Neural cell (in vitro differentiated cells): Measurements from ENCODE around the gene FCN1. TPM values are rescaled to one million over a fixed set of nuclear protein-coding genes. Genes with fewer than 3 reads are reported as not detected.

Source experiments
- H2AFZ ChIP-seq: fragments of 200-600, 300-800 bp; sonication (generic), shearing (Covaris generic); 2 replicates; pipeline ENCODE4 v1.6.0; 2014; ENCODE audit warnings: low read depth, mild to moderate bottlenecking, antibody characterized with exemption, low read length, moderate library complexity
- H3F3A ChIP-seq: fragments of 200-600 bp; shearing (Covaris generic); 2 replicates; pipeline ENCODE4 v1.6.1; 2016; ENCODE audit warnings: mild to moderate bottlenecking, moderate library complexity, mixed read lengths, antibody characterized with exemption, low read length; ENCODE audit not compliant: insufficient read depth, poor library complexity, severe bottlenecking
- H3K27ac ChIP-seq: fragments of 200-600, 300-800 bp; sonication (generic), shearing (Covaris generic); 2 replicates; pipeline ENCODE4 v1.5.1; 2014; ENCODE audit warnings: mild to moderate bottlenecking, low read length, moderate library complexity
- H3K27me3 ChIP-seq: fragments of 300-800, 200-600 bp; sonication (generic), shearing (Covaris generic); 2 replicates; pipeline ENCODE4 v1.6.0; 2014; ENCODE audit warnings: mild to moderate bottlenecking, low read depth, low read length, moderate library complexity; ENCODE audit not compliant: insufficient read depth
- H3K36me3 ChIP-seq: fragments of 300-800, 200-600 bp; sonication (generic), shearing (Covaris generic); 2 replicates; pipeline ENCODE4 v1.5.1; 2014; ENCODE audit warnings: mild to moderate bottlenecking, antibody characterized with exemption, low read length, moderate library complexity; ENCODE audit not compliant: insufficient read depth
- H3K4me2 ChIP-seq: fragments of 300-800, 200-600 bp; sonication (generic), shearing (Covaris generic); 2 replicates; pipeline ENCODE4 v1.6.0; 2014; ENCODE audit warnings: mild to moderate bottlenecking, low read length
- H3K4me3 ChIP-seq: fragments of 300-800, 200-600 bp; sonication (generic), shearing (Covaris generic); 2 replicates; pipeline ENCODE4 v1.5.1; 2014; ENCODE audit warnings: mild to moderate bottlenecking, low read length, moderate library complexity
- H3K79me2 ChIP-seq: fragments of 200-600 bp; shearing (Covaris generic); replicated peaks from 2 replicates; pipeline ENCODE4 v1.6.0; 2014; ENCODE audit warnings: mild to moderate bottlenecking, low read length, moderate library complexity; ENCODE audit not compliant: insufficient read depth
- H3K9ac ChIP-seq: fragments of 300-800, 200-600 bp; sonication (generic), shearing (Covaris generic); 2 replicates; pipeline ENCODE4 v1.6.1; 2016; ENCODE audit warnings: mild to moderate bottlenecking, low read length, mixed read lengths
- H3K9me2 ChIP-seq: fragments of 200-600 bp; shearing (Covaris generic); 2 replicates; pipeline ENCODE4 v1.6.1; 2016; ENCODE audit warnings: mild to moderate bottlenecking, low read length, mixed read lengths; ENCODE audit not compliant: insufficient read depth
- H3K9me3 ChIP-seq: fragments of 200-600, 300-800 bp; sonication (generic), shearing (Covaris generic); 2 replicates; pipeline ENCODE4 v1.6.1; 2016; ENCODE audit warnings: mild to moderate bottlenecking, mixed run types, low read length, moderate library complexity, mixed read lengths
- H4K20me1 ChIP-seq: fragments of 200-600 bp; shearing (Covaris generic); 2 replicates; pipeline ENCODE4 v1.6.1; 2016; ENCODE audit warnings: mild to moderate bottlenecking, mixed run types; ENCODE audit not compliant: insufficient read depth
- EP300 ChIP-seq: fragments of 450-650 bp; conservative IDR thresholded peaks from 2 replicates; pipeline ENCODE4 v1.6.1; 2014; ENCODE audit warnings: antibody characterized with exemption, mild to moderate bottlenecking, moderate library complexity; ENCODE audit not compliant: poor library complexity, severe bottlenecking
- EZH2 ChIP-seq: fragments of 200-600, 300-800 bp; shearing (Covaris generic), sonication (generic); IDR thresholded peaks from 2 replicates; pipeline ENCODE4 v1.6.1; 2014; ENCODE audit warnings: antibody characterized with exemption, low read length, borderline replicate concordance, mild to moderate bottlenecking; ENCODE audit not compliant: insufficient read depth, poor library complexity, severe bottlenecking
- MXI1 ChIP-seq: fragments of 450-650 bp; conservative IDR thresholded peaks from 2 replicates; pipeline ENCODE4 v1.6.1; 2014; ENCODE audit warnings: antibody characterized with exemption, mild to moderate bottlenecking; ENCODE audit not compliant: poor library complexity, severe bottlenecking
- POLR2AphosphoS5 ChIP-seq: IDR thresholded peaks from 2 replicates; pipeline ENCODE4 v1.6.1; 2012
- RAD21 ChIP-seq: fragments of 450-650 bp; conservative IDR thresholded peaks from 2 replicates; pipeline ENCODE4 v1.6.1; 2014; ENCODE audit warnings: antibody characterized with exemption, mild to moderate bottlenecking, moderate library complexity
- SMC3 ChIP-seq: fragments of 450-650 bp; conservative IDR thresholded peaks from 2 replicates; pipeline ENCODE4 v1.6.1; 2014; ENCODE audit warnings: antibody characterized with exemption, mild to moderate bottlenecking, moderate library complexity; ENCODE audit not compliant: poor library complexity
- TAF1 ChIP-seq: IDR thresholded peaks from 2 replicates; pipeline ENCODE4 v1.6.1; 2012; ENCODE audit warnings: low read depth
- polyA plus RNA-seq: library from polyadenylated mRNA; depleted of rRNA; stranded (reverse); fragments of >200 nt; gene quantifications from 2 replicates; pipeline ENCODE4 v1.2.3, GENCODE V29; 2014
- TF ChIP-seq, protein P1 (sequence below): IDR thresholded peaks from 2 replicates; pipeline ENCODE4 v1.6.1; 2012; ENCODE audit warnings: borderline replicate concordance
- TF ChIP-seq, protein P2 (sequence below): fragments of 450-650 bp; IDR thresholded peaks from 2 replicates; pipeline ENCODE4 v1.5.1; 2014; ENCODE audit warnings: antibody characterized with exemption, mild to moderate bottlenecking, moderate library complexity; ENCODE audit not compliant: poor library complexity, severe bottlenecking

The FCN1 gene
- polyA plus RNA-seq, 1 donor from 2014 or later = not detected

DNA sequence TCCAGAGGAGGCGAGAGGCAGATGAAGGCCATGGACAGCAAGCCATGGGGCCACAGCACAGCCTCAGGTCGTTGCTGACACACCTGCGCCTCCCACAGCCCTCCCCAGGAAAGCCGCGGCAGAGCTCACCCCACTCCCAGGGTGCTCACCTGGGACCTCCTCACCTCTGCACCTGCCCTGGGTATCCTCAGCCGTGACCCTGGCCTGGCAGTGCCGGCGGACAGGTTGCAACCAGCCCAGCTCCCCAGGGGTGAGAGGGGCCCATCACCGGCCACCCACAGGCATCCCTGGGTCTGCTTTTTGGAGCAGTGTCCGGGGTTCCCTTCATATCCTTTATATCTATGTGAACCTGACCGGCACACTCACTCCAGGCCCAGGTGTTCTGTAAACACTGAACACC lies 30.4 kb upstream of the FCN1 start:
- Histone ChIP-seq H3K4me3 (no peak overlapping the region), H3K9me3 (no peaks in the 10 kb centered on the region), H3K27me3 (no peaks in the 10 kb centered on the region), H3K27ac (no peak overlapping the region), H3K9me2 (no peaks in the 10 kb centered on the region), H3K79me2 (no peaks in the 10 kb centered on the region), H3F3A (no peaks in the 10 kb centered on the region), H3K4me2 (no peak overlapping the region), H3K9ac (no peak overlapping the region), H4K20me1 (no peaks in the 10 kb centered on the region), H2AFZ (no peak overlapping the region), H3K36me3 (no peaks in the 10 kb centered on the region)
- no peak for TF ChIP-seq TAF1
- no peak for TF ChIP-seq SMC3
- TF ChIP-seq MXI1 = no peak
- no peak for TF ChIP-seq RAD21
- TF ChIP-seq POLR2AphosphoS5 = no peak
- TF ChIP-seq, protein P1, sequence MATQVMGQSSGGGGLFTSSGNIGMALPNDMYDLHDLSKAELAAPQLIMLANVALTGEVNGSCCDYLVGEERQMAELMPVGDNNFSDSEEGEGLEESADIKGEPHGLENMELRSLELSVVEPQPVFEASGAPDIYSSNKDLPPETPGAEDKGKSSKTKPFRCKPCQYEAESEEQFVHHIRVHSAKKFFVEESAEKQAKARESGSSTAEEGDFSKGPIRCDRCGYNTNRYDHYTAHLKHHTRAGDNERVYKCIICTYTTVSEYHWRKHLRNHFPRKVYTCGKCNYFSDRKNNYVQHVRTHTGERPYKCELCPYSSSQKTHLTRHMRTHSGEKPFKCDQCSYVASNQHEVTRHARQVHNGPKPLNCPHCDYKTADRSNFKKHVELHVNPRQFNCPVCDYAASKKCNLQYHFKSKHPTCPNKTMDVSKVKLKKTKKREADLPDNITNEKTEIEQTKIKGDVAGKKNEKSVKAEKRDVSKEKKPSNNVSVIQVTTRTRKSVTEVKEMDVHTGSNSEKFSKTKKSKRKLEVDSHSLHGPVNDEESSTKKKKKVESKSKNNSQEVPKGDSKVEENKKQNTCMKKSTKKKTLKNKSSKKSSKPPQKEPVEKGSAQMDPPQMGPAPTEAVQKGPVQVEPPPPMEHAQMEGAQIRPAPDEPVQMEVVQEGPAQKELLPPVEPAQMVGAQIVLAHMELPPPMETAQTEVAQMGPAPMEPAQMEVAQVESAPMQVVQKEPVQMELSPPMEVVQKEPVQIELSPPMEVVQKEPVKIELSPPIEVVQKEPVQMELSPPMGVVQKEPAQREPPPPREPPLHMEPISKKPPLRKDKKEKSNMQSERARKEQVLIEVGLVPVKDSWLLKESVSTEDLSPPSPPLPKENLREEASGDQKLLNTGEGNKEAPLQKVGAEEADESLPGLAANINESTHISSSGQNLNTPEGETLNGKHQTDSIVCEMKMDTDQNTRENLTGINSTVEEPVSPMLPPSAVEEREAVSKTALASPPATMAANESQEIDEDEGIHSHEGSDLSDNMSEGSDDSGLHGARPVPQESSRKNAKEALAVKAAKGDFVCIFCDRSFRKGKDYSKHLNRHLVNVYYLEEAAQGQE = no peak
- no peak for TF ChIP-seq EP300
- TF ChIP-seq, protein P2, sequence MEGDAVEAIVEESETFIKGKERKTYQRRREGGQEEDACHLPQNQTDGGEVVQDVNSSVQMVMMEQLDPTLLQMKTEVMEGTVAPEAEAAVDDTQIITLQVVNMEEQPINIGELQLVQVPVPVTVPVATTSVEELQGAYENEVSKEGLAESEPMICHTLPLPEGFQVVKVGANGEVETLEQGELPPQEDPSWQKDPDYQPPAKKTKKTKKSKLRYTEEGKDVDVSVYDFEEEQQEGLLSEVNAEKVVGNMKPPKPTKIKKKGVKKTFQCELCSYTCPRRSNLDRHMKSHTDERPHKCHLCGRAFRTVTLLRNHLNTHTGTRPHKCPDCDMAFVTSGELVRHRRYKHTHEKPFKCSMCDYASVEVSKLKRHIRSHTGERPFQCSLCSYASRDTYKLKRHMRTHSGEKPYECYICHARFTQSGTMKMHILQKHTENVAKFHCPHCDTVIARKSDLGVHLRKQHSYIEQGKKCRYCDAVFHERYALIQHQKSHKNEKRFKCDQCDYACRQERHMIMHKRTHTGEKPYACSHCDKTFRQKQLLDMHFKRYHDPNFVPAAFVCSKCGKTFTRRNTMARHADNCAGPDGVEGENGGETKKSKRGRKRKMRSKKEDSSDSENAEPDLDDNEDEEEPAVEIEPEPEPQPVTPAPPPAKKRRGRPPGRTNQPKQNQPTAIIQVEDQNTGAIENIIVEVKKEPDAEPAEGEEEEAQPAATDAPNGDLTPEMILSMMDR = no peak

DNA sequence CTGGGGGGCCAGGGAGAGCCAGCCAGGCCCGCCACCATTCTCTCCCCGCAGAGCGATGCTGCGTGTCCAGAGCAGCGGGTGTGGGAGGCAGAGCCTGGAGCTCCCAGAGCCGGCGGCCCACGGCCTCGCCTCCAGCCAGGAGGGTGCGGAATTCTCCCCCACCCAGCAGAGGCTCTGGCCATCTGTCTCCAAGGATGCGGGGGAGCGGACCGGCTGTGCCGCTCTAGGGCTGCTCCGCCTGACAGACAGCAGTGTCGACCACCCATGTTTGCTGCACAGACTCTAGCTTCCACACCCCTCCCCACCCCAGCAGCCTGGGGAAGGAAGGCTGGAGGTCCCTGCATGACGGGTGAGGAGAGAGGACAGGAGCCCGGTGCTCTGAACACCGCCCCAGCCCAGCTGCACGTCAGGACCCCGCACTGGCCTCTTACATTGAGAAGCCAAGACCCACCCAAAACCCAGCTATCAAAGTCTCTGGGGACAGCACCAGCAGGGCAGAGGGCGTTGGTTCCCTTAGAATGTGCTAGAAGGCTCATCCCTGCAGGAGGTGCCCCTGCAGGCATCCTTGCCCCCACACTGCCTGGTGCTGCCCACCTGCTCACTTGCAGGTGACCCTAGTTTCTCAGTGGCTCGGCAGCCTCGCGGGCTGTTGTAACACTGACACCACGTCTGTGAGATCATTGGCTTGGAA lies 29.7 kb upstream of the FCN1 start:
- Histone ChIP-seq H3K9me3 (no peaks in the 10 kb centered on the region), H3K27ac (no peak overlapping the region), H2AFZ (no peak overlapping the region), H3K9me2 (no peaks in the 10 kb centered on the region), H3K27me3 (no peaks in the 10 kb centered on the region), H4K20me1 (no peaks in the 10 kb centered on the region), H3K79me2 (no peaks in the 10 kb centered on the region), H3K4me3 (no peak overlapping the region), H3K9ac (no peak overlapping the region), H3K36me3 (no peaks in the 10 kb centered on the region), H3K4me2 (no peak overlapping the region), H3F3A (no peaks in the 10 kb centered on the region)
- TF ChIP-seq TAF1 (no peak), POLR2AphosphoS5 (no peak), EP300 (no peak), EZH2 (no peak), MXI1 (no peak), RAD21 (no peak), SMC3 (no peak)
- TF ChIP-seq, protein P1 = no peak
- TF ChIP-seq, protein P2 = no peak
